Fibroblast of lung (primary cell): Measurements from ENCODE around the gene NARF.

Experiments used
- EZH2 ChIP-seq: IDR thresholded peaks from 2 replicates; pipeline ENCODE4 v1.5.1; 2012; ENCODE audit warnings: low read length, control low read depth, mild to moderate bottlenecking; ENCODE audit errors: missing control alignments
- TF ChIP-seq, protein P1 (sequence below), 2 donors: IDR thresholded peaks in 1 of 2; conservative IDR thresholded peaks in 1 of 2; 1 replicate in 1 of 2; 2 replicates in 1 of 2; pipeline ENCODE4 v1.5.1; 2011 to 2012; ENCODE audit warnings: low read length in 2 of 2, control low read depth in 1 of 2, inconsistent platforms in 1 of 2, low read depth in 1 of 2, mild to moderate bottlenecking in 1 of 2

DNA sequence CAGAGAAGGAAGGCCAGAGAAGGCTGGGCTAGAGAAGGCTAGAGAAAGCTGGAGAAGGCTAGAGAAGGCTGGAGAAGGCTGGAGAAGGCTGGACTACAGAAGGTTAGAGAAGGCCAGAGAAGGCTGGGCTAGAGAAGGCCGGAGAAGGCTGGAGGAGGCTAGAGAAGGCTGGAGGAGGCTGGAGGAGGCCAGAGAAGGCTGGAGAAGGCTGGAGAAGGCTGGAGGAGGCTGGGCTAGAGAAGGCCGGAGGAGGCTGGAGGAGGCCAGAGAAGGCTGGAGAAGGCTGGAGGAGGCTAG, 33.7 kb upstream of the NARF start:
- no peak for TF ChIP-seq EZH2
- TF ChIP-seq, protein P1, sequence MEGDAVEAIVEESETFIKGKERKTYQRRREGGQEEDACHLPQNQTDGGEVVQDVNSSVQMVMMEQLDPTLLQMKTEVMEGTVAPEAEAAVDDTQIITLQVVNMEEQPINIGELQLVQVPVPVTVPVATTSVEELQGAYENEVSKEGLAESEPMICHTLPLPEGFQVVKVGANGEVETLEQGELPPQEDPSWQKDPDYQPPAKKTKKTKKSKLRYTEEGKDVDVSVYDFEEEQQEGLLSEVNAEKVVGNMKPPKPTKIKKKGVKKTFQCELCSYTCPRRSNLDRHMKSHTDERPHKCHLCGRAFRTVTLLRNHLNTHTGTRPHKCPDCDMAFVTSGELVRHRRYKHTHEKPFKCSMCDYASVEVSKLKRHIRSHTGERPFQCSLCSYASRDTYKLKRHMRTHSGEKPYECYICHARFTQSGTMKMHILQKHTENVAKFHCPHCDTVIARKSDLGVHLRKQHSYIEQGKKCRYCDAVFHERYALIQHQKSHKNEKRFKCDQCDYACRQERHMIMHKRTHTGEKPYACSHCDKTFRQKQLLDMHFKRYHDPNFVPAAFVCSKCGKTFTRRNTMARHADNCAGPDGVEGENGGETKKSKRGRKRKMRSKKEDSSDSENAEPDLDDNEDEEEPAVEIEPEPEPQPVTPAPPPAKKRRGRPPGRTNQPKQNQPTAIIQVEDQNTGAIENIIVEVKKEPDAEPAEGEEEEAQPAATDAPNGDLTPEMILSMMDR (conservative IDR thresholded peaks at IDR 0.05 in 1 of 2, IDR thresholded peaks at IDR 0.05 in 1 of 2; ENCODE audit: low read depth in 1 of 2, low read length in 2 of 2), result no peak
